OCI-LY3 (cell line): Measurements from ENCODE around the gene IMPDH2.
"Not testable (repeated sequence)": the region's sequence is repeated elsewhere in the genome, so short reads cannot be mapped to it uniquely, and the experiment has no call there.

Experiments
- H2AFZ ChIP-seq: fragments of 200-600, 300-600 bp; shearing (Covaris generic); 2 replicates; pipeline ENCODE4 v1.6.0; 2014; ENCODE audit warnings: antibody characterized with exemption, low read depth, low read length
- H3K27ac ChIP-seq: fragments of 200-600, 300-600 bp; sonication (generic); 2 replicates; pipeline ENCODE4 v1.5.1; 2014; ENCODE audit warnings: mild to moderate bottlenecking, low read length, moderate library complexity, mixed read lengths
- H3K27me3 ChIP-seq: fragments of 200-600, 300-600 bp; sonication (generic); 2 replicates; pipeline ENCODE4 v1.6.1; 2014; ENCODE audit warnings: low read depth, low read length, mixed read lengths
- H3K36me3 ChIP-seq: fragments of 200-600, 300-600 bp; sonication (generic); replicated peaks from 2 replicates; pipeline ENCODE3; 2014; ENCODE audit warnings: low read depth, low read length, mixed read lengths
- H3K4me1 ChIP-seq: fragments of 300-600, 200-600 bp; sonication (generic); 2 replicates; pipeline ENCODE4 v1.6.1; 2014; ENCODE audit warnings: low read length, mixed read lengths
- H3K4me2 ChIP-seq: fragments of 200-600, 300-600 bp; sonication (generic); 2 replicates; pipeline ENCODE4 v1.6.1; 2014; ENCODE audit warnings: low read length, mixed read lengths
- H3K4me3 ChIP-seq: fragments of 300-600, 200-600 bp; sonication (generic); 2 replicates; pipeline ENCODE4 v1.5.1; 2014; ENCODE audit warnings: antibody characterized with exemption, mild to moderate bottlenecking, low read length, moderate library complexity
- H3K79me2 ChIP-seq: fragments of 300-600, 200-600 bp; shearing (Covaris generic); 2 replicates; pipeline ENCODE4 v1.6.1; 2014; ENCODE audit warnings: mild to moderate bottlenecking, low read length, mixed read lengths
- H3K9ac ChIP-seq: fragments of 300-600, 200-600 bp; shearing (Covaris generic); 2 replicates; pipeline ENCODE4 v1.6.0; 2014; ENCODE audit warnings: mild to moderate bottlenecking, low read length, moderate library complexity
- H3K9me3 ChIP-seq: fragments of 200-600, 300-600 bp; shearing (Covaris generic); 2 replicates; pipeline ENCODE4 v1.6.1; 2014; ENCODE audit warnings: low read length, mixed read lengths; ENCODE audit not compliant: insufficient read depth
- H4K20me1 ChIP-seq: fragments of 200-600, 300-600 bp; sonication (generic); 2 replicates; pipeline ENCODE4 v1.6.1; 2016; ENCODE audit warnings: low read length, mixed read lengths; ENCODE audit not compliant: insufficient read depth
- EZH2phosphoT487 ChIP-seq: fragments of 200-600 bp; shearing (Covaris generic); IDR thresholded peaks from 2 replicates; pipeline ENCODE4 v1.6.1; 2018; ENCODE audit warnings: antibody characterized with exemption, mixed run types, low read depth
- TF ChIP-seq, protein P1 (sequence below): fragments of 200-600, 300-600 bp; sonication (generic); IDR thresholded peaks from 2 replicates; pipeline ENCODE4 v1.5.1; 2014; ENCODE audit warnings: antibody characterized with exemption, low read length, low read depth

Gene IMPDH2

DNA sequence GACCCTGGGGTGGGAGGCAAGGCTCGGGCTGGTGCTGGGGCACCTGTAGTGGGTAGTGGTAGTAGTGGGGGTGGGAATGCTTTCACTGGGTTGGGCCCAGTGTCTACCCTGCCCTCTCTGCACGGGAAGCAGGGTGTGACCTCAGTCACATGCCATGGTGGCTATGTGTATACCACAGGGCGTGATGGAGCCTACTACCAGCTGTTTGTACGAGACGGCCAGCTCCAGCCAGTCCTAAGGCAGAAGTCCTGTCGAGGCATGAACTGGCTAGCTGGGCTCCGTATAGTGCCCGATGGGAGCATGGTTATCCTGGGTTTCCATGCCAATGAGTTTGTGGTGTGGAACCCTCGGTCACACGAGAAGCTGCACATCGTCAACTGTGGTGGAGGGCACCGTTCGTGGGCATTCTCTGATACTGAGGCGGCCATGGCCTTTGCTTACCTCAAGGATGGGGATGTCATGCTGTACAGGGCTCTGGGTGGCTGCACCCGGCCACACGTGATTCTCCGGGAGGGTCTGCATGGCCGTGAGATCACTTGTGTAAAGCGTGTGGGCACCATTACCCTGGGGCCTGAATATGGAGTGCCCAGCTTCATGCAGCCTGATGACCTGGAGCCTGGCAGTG is 16.0 kb downstream of the IMPDH2 start:
- Histone ChIP-seq H4K20me1 (peaks cover 46% of the 10 kb centered on the region), H3K4me1 (peaks cover 10% of the 10 kb centered on the region), H3K4me3 (no peak overlapping the region), H3K79me2 (peaks cover 52% of the 10 kb centered on the region), H3K27ac (no peak overlapping the region), H3K4me2 (no peak overlapping the region), H3K27me3 (no peaks in the 10 kb centered on the region), H3K36me3 (peaks cover 48% of the 10 kb centered on the region), H3K9me3 (no peaks in the 10 kb centered on the region), H3K9ac (no peak overlapping the region), H2AFZ (no peak overlapping the region)
- TF ChIP-seq, protein P1, sequence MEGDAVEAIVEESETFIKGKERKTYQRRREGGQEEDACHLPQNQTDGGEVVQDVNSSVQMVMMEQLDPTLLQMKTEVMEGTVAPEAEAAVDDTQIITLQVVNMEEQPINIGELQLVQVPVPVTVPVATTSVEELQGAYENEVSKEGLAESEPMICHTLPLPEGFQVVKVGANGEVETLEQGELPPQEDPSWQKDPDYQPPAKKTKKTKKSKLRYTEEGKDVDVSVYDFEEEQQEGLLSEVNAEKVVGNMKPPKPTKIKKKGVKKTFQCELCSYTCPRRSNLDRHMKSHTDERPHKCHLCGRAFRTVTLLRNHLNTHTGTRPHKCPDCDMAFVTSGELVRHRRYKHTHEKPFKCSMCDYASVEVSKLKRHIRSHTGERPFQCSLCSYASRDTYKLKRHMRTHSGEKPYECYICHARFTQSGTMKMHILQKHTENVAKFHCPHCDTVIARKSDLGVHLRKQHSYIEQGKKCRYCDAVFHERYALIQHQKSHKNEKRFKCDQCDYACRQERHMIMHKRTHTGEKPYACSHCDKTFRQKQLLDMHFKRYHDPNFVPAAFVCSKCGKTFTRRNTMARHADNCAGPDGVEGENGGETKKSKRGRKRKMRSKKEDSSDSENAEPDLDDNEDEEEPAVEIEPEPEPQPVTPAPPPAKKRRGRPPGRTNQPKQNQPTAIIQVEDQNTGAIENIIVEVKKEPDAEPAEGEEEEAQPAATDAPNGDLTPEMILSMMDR: no peak
- no peak for TF ChIP-seq EZH2phosphoT487

DNA sequence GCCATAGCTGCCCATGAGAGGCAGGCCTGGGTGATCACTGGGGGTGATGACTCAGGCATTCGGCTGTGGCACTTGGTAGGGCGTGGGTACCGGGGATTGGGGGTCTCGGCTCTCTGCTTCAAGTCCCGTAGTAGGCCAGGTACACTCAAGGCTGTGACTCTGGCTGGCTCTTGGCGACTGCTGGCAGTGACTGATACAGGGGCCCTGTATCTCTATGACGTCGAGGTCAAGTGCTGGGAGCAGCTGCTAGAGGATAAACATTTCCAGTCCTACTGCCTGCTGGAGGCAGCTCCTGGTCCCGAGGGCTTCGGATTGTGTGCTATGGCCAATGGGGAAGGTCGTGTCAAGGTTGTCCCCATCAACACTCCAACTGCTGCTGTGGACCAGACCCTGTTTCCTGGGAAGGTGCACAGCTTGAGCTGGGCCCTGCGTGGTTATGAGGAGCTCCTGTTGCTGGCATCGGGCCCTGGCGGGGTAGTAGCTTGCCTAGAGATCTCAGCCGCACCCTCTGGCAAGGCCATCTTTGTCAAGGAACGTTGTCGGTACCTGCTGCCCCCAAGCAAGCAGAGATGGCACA is 16.7 kb downstream of the IMPDH2 start:
- Histone ChIP-seq H3K4me1 (peaks cover 10% of the 10 kb centered on the region), H3K4me2 (no peak overlapping the region), H3K27me3 (no peaks in the 10 kb centered on the region), H3K9ac (no peak overlapping the region), H2AFZ (no peak overlapping the region), H4K20me1 (peaks cover 50% of the 10 kb centered on the region), H3K4me3 (no peak overlapping the region), H3K9me3 (no peaks in the 10 kb centered on the region), H3K36me3 (peaks cover 48% of the 10 kb centered on the region), H3K79me2 (peaks cover 59% of the 10 kb centered on the region), H3K27ac (no peak overlapping the region)
- TF ChIP-seq EZH2phosphoT487: no peak
- TF ChIP-seq, protein P1: no peak

DNA sequence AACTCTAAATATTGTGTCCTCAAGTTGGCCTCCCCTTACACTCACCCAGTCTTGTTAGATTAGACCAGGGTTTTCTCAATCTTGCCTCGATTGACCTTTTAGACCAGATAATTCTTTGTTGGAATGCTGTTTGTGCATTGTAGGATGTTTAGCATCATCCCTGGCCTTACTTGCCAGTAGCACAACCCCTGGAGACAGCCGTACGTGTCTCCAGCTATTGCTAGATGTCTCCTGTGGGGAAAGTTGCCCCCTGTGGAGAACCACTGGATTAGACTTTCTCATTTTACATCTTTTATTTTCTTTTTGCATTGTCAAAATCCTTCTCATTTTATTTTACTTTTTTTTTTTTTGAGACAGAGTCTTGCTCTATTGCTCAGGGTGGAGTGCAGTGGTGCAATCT is 19.8 kb downstream of the IMPDH2 start:
- H4K20me1 ChIP-seq: peaks cover 46% of the 10 kb centered on the region

DNA sequence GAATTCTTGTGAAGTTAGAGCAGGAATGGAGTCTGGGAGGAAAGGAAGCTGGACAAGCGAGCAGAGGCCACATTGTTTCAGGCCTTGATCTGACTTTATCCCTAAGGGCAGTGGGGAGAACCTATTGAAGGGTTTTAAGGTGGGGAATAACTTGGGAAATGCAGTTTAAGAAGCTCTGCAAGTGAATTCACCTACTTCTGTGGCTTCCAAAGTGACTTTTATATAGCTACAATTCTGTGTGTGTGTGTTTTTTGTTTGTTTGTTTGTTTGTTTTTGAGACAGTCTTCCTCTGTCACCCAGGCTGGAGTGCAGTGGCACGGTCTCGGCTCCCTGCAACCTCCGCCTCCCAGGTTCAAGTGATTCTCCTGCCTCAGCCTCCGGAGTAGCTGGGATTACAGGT is 20.6 kb downstream of the IMPDH2 start:
- Histone ChIP-seq H4K20me1 (peaks cover 41% of the 10 kb centered on the region), H3K79me2 (peaks cover 62% of the 10 kb centered on the region)
- not testable (repeated sequence) for H3K9ac ChIP-seq

More for the DNA sequence above, 19.8 kb downstream of the IMPDH2 start:
- no peak overlapping the region for H3K27ac ChIP-seq
- H3K4me3 ChIP-seq: no peak overlapping the region
- H3K4me2 ChIP-seq: no peak overlapping the region
- no peaks in the 10 kb centered on the region for H3K9me3 ChIP-seq
- no peaks in the 10 kb centered on the region for H3K27me3 ChIP-seq
- no peak overlapping the region for H2AFZ ChIP-seq
- H3K79me2 ChIP-seq: peaks cover 62% of the 10 kb centered on the region
- peaks cover 28% of the 10 kb centered on the region for H3K36me3 ChIP-seq
- no peak overlapping the region for H3K9ac ChIP-seq
- peaks cover 14% of the 10 kb centered on the region for H3K4me1 ChIP-seq
- TF ChIP-seq EZH2phosphoT487: no peak
- TF ChIP-seq, protein P1: no peak

More for the DNA sequence above, 20.6 kb downstream of the IMPDH2 start:
- H3K27ac ChIP-seq, H3K9me3 ChIP-seq, H2AFZ ChIP-seq, H3K27me3 ChIP-seq: not testable (repeated sequence)
- peak overlapping the region; percentile 91 for H3K4me2 ChIP-seq
- H3K36me3 ChIP-seq: peaks cover 22% of the 10 kb centered on the region
- H3K4me3 ChIP-seq: peak overlapping the region; percentile 84
- peaks cover 14% of the 10 kb centered on the region for H3K4me1 ChIP-seq
